SU-DHL-6 (cell line): ENCODE measurements around the gene FAM111A.
"Not testable (repeated sequence)": the region's sequence is repeated elsewhere in the genome, so short reads cannot be mapped to it uniquely, and the experiment has no call there.

ENCODE experiments used
- H2AFZ ChIP-seq: fragments of 200-600 bp; sonication (generic); 2 replicates; pipeline ENCODE4 v1.6.1; 2014; ENCODE audit warnings: low read depth, mild to moderate bottlenecking, moderate library complexity, mixed read lengths, antibody characterized with exemption, low read length; ENCODE audit not compliant: severe bottlenecking
- H3F3A ChIP-seq: fragments of 200-600 bp; shearing (Covaris generic); 2 replicates; pipeline ENCODE4 v1.6.0; 2016; ENCODE audit warnings: antibody characterized with exemption, mild to moderate bottlenecking; ENCODE audit not compliant: insufficient read depth
- H3K27ac ChIP-seq: fragments of 200-600 bp; sonication (generic); 2 replicates; pipeline ENCODE4 v1.5.1; 2016; ENCODE audit warnings: low read depth, mild to moderate bottlenecking, low read length, moderate library complexity, mixed read lengths
- H3K27me3 ChIP-seq: fragments of 200-600 bp; sonication (generic), shearing (Covaris generic); 2 replicates; pipeline ENCODE4 v1.6.0; 2014; ENCODE audit warnings: mild to moderate bottlenecking, low read length
- H3K36me3 ChIP-seq: fragments of 200-600 bp; sonication (generic); 2 replicates; pipeline ENCODE4 v1.6.1; 2014; ENCODE audit warnings: mild to moderate bottlenecking, low read length, mixed read lengths
- H3K4me2 ChIP-seq: fragments of 300-600, 200-600 bp; shearing (Covaris generic), sonication (generic); 2 replicates; pipeline ENCODE4 v1.6.0; 2014; ENCODE audit warnings: low read length, low read depth, mild to moderate bottlenecking; ENCODE audit not compliant: poor library complexity, severe bottlenecking
- H3K4me3 ChIP-seq: fragments of 200-600 bp; sonication (generic); 2 replicates; pipeline ENCODE4 v1.5.1; 2014; ENCODE audit warnings: antibody characterized with exemption, low read length, mild to moderate bottlenecking, mixed read lengths; ENCODE audit not compliant: insufficient read depth, poor library complexity, severe bottlenecking
- H3K79me2 ChIP-seq: fragments of 200-600 bp; sonication (generic); 2 replicates; pipeline ENCODE4 v1.6.1; 2014; ENCODE audit warnings: mild to moderate bottlenecking, low read length, moderate library complexity; ENCODE audit not compliant: insufficient read depth
- H3K9ac ChIP-seq: fragments of 200-600 bp; sonication (generic); 2 replicates; pipeline ENCODE4 v1.7.0; 2014; ENCODE audit warnings: mild to moderate bottlenecking, low read length
- H3K9me2 ChIP-seq: fragments of 200-600 bp; sonication (generic); replicated peaks from 2 replicates; pipeline ENCODE4 v1.6.1; 2014; ENCODE audit warnings: low read length; ENCODE audit not compliant: insufficient read depth
- H3K9me3 ChIP-seq: fragments of 200-600 bp; sonication (generic); 2 replicates; pipeline ENCODE4 v1.6.1; 2014; ENCODE audit warnings: low read length, mixed read lengths; ENCODE audit not compliant: insufficient read depth
- H4K20me1 ChIP-seq: fragments of 200-600 bp; sonication (generic); 2 replicates; pipeline ENCODE4 v1.6.1; 2014; ENCODE audit warnings: low read depth, mild to moderate bottlenecking, antibody characterized with exemption, low read length, moderate library complexity, mixed read lengths
- EZH2phosphoT487 ChIP-seq: fragments of 200-600 bp; sonication (generic), shearing (Covaris generic); conservative IDR thresholded peaks from 2 replicates; pipeline ENCODE4 v1.6.1; 2018; ENCODE audit warnings: mild to moderate bottlenecking, antibody characterized with exemption, low read length, moderate library complexity, mixed read lengths
- TF ChIP-seq, protein P1 (sequence below): fragments of 200-600 bp; sonication (generic); IDR thresholded peaks from one replicate; pipeline ENCODE4 v1.5.1; 2017; ENCODE audit warnings: antibody characterized with exemption, mild to moderate bottlenecking, low read length, moderate library complexity; ENCODE audit not compliant: insufficient read depth, poor library complexity, severe bottlenecking

Gene FAM111A

GRCh38 chr11:59097113-59097708 is 45.4 kb upstream of the FAM111A start:
- Histone ChIP-seq H3F3A (peaks cover 63% of the 10 kb centered on the region), H4K20me1 (no peaks in the 10 kb centered on the region), H3K27ac (peak overlapping the region; percentile 95), H3K4me3 (peak overlapping the region; percentile 57), H3K9me3 (no peaks in the 10 kb centered on the region), H3K79me2 (peaks cover 55% of the 10 kb centered on the region), H3K4me2 (peak overlapping the region; percentile 90), H2AFZ (no peak overlapping the region), H3K36me3 (peaks cover 40% of the 10 kb centered on the region), H3K9me2 (no peaks in the 10 kb centered on the region), H3K27me3 (no peaks in the 10 kb centered on the region), H3K9ac (peak overlapping the region; percentile 56)
- TF ChIP-seq EZH2phosphoT487: no peak
- TF ChIP-seq, protein P1, sequence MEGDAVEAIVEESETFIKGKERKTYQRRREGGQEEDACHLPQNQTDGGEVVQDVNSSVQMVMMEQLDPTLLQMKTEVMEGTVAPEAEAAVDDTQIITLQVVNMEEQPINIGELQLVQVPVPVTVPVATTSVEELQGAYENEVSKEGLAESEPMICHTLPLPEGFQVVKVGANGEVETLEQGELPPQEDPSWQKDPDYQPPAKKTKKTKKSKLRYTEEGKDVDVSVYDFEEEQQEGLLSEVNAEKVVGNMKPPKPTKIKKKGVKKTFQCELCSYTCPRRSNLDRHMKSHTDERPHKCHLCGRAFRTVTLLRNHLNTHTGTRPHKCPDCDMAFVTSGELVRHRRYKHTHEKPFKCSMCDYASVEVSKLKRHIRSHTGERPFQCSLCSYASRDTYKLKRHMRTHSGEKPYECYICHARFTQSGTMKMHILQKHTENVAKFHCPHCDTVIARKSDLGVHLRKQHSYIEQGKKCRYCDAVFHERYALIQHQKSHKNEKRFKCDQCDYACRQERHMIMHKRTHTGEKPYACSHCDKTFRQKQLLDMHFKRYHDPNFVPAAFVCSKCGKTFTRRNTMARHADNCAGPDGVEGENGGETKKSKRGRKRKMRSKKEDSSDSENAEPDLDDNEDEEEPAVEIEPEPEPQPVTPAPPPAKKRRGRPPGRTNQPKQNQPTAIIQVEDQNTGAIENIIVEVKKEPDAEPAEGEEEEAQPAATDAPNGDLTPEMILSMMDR: peak; percentile 38

GRCh38 chr11:59097938-59098337 is 44.7 kb upstream of the FAM111A start:
- Histone ChIP-seq H3K4me3 (peak overlapping the region; percentile 57), H3K9ac (peak overlapping the region; percentile 71), H3K79me2 (peaks cover 55% of the 10 kb centered on the region), H3K4me2 (peak overlapping the region; percentile 90), H3K27ac (peak overlapping the region; percentile 95), H3K36me3 (peaks cover 36% of the 10 kb centered on the region), H3F3A (peaks cover 62% of the 10 kb centered on the region)
- not testable (repeated sequence) for H4K20me1 ChIP-seq, H2AFZ ChIP-seq, H3K27me3 ChIP-seq, H3K9me2 ChIP-seq, H3K9me3 ChIP-seq

DNA sequence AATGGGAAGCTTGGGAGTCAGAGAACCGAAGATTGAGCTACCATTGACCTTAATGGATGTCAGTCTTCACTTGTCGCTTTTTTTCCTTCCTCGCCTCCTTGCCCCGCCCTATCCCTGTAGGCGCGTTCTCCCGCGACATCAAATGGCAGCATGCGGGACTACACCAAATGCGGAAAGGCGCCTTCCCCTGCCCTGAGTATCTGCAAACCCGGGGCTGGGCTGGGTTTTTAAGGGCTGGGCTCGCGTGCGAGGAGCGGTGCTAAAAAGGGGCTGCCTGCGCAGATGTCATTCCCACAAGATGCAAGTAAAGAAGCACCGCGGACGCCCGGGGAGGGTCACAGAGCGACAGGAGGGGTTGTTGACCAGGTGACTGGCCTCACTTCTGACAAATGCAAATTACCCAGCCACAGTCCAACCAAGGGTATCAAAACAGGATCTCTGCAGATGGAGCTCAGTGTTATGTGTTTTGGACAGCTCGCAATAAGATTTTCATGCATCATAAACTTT is 40.3 kb upstream of the FAM111A start:
- Histone ChIP-seq H3K27ac (peak overlapping the region; percentile 95), H3K36me3 (peaks cover 15% of the 10 kb centered on the region; the same call in 1 of the 2 replicates), H3K79me2 (peaks cover 55% of the 10 kb centered on the region), H2AFZ (no peak overlapping the region), H3K27me3 (no peaks in the 10 kb centered on the region), H3K4me3 (peak overlapping the region; percentile 51), H4K20me1 (no peaks in the 10 kb centered on the region), H3F3A (peaks cover 50% of the 10 kb centered on the region), H3K9ac (peak overlapping the region; percentile 71), H3K4me2 (peak overlapping the region; percentile 88), H3K9me3 (peaks cover 18% of the 10 kb centered on the region; the same call in 1 of the 2 replicates), H3K9me2 (no peaks in the 10 kb centered on the region)
- TF ChIP-seq, protein P1: peak; percentile 42
- no peak for TF ChIP-seq EZH2phosphoT487
